GM12878 (cell line): ENCODE data around the gene CTCFL. TPM values are rescaled to one million over a fixed set of nuclear protein-coding genes. Genes with fewer than 3 reads are reported as not detected.

Experiments used
- ATAC-seq: fragments of 200-7000 bp; cut with Tn5 transposase; 3 replicates; pipeline ENCODE4 v1.9.1; 2020; ENCODE audit warnings: mild to moderate bottlenecking, moderate library complexity
- BruUV-seq: library from RNA; stranded (reverse); fragments of 400-500 nt; replicated peaks from 2 replicates; lab custom pipeline; 2021; lab: Mats Ljungman, UMichigan
- CTCF ChIA-PET: fragments of 300-600 bp; sonication (Branson Sonifier 250); formaldehyde crosslinking; extraction: SDS; loops from one replicate; lab custom pipeline; 2021; ENCODE audit warnings: inconsistent platforms; lab: Yijun Ruan, JAX
- POLR2A ChIA-PET: fragments of 350-600 bp; formaldehyde crosslinking; extraction: SDS; loops from one replicate; lab custom pipeline; 2021; ENCODE audit warnings: inconsistent platforms; lab: Charles Lee
- RAD21 ChIA-PET: fragments of 300-600 bp; sonication (Branson Sonifier 250); formaldehyde crosslinking; loops from one replicate; lab custom pipeline; 2023; ENCODE audit warnings: antibody characterized with exemption; ENCODE audit not compliant: unreplicated experiment; lab: Charles Lee
- SMC1A ChIA-PET: fragments of 300-600 bp; sonication (Branson Sonifier 250); formaldehyde crosslinking; loops from one replicate; lab custom pipeline; 2023; ENCODE audit not compliant: unreplicated experiment, uncharacterized antibody; lab: Charles Lee
- DNase-seq: peaks from one replicate; pipeline ENCODE4 v3.0.0-alpha.2; 2011; ENCODE audit warnings: low read depth, low spot score
- FAIRE-seq: peaks from 3 replicates; lab custom pipeline; 2011; peaks lifted over from hg19 to GRCh38; lab: Jason Lieb, UNC
- H2AFZ ChIP-seq: 2 replicates; pipeline ENCODE4 v1.6.0; 2011; ENCODE audit warnings: low read depth, low read length, control low read depth; ENCODE audit not compliant: control insufficient read depth
- H3K27ac ChIP-seq: 2 replicates; pipeline ENCODE4 v1.5.1; 2011; ENCODE audit warnings: control low read depth; ENCODE audit not compliant: control insufficient read depth, insufficient read depth
- H3K27me3 ChIP-seq, 2 experiments: replicated peaks in 1 of 2; 2 replicates each; pipeline versions ENCODE4 v1.6.0 to v1.6.1; 2011; ENCODE audit warnings: low read length in 1 of 2; ENCODE audit not compliant: control insufficient read depth in 2 of 2, insufficient read depth in 2 of 2
- H3K36me3 ChIP-seq, 2 experiments: 2 replicates each; pipeline ENCODE4 v1.5.1; 2011; ENCODE audit warnings: low read length in 1 of 2; ENCODE audit not compliant: control insufficient read depth in 2 of 2, insufficient read depth in 2 of 2
- H3K4me1 ChIP-seq: 2 replicates; pipeline ENCODE4 v1.6.1; 2011; ENCODE audit warnings: mild to moderate bottlenecking, low read length, moderate library complexity, mixed read lengths; ENCODE audit not compliant: control insufficient read depth, insufficient read depth
- H3K4me2 ChIP-seq: 2 replicates; pipeline ENCODE4 v1.6.0; 2011; ENCODE audit warnings: control low read depth; ENCODE audit not compliant: control insufficient read depth, insufficient read depth
- H3K4me3 ChIP-seq: fragments of 200-600 bp; sonication (generic); 2 replicates; pipeline ENCODE4 v1.5.1; 2016
- H3K79me2 ChIP-seq: 2 replicates; pipeline ENCODE4 v1.6.0; 2011; ENCODE audit warnings: low read length; ENCODE audit not compliant: control insufficient read depth, insufficient read depth
- H3K9ac ChIP-seq: 2 replicates; pipeline ENCODE4 v1.8.0; 2011; ENCODE audit warnings: low read length, control low read depth, mixed read lengths; ENCODE audit not compliant: control insufficient read depth, insufficient read depth
- H3K9me3 ChIP-seq: replicated peaks from 3 replicates; pipeline ENCODE4 v1.5.1; 2011; ENCODE audit warnings: mild to moderate bottlenecking, low read length; ENCODE audit not compliant: control insufficient read depth, insufficient read depth
- H4K20me1 ChIP-seq: 2 replicates; pipeline ENCODE4 v1.6.0; 2011; ENCODE audit not compliant: control insufficient read depth, insufficient read depth
- EGR1 ChIP-seq, 2 experiments: IDR thresholded peaks; 1 replicate in 1 of 2; 2 replicates in 1 of 2; pipeline ENCODE4 v1.6.1; 2011 to 2012; ENCODE audit warnings: low read depth in 2 of 2, low read length in 2 of 2, borderline replicate concordance in 1 of 2, mild to moderate bottlenecking in 1 of 2, moderate library complexity in 1 of 2
- EZH2 ChIP-seq: IDR thresholded peaks from 2 replicates; pipeline ENCODE4 v1.6.1; 2012; ENCODE audit warnings: low read depth, mild to moderate bottlenecking, control low read depth, inconsistent platforms, low read length, borderline replicate concordance; ENCODE audit not compliant: control insufficient read depth
- MEF2A ChIP-seq: IDR thresholded peaks from 2 replicates; pipeline ENCODE4 v1.6.1; 2011; ENCODE audit warnings: low read depth, mild to moderate bottlenecking, low read length, moderate library complexity; ENCODE audit not compliant: insufficient read depth
- SREBF1 ChIP-seq: IDR thresholded peaks from 2 replicates; pipeline ENCODE4 v1.6.1; 2012; ENCODE audit warnings: mild to moderate bottlenecking, low read length
- SREBF2 ChIP-seq: IDR thresholded peaks from 2 replicates; pipeline ENCODE4 v1.6.1; 2012; ENCODE audit warnings: mild to moderate bottlenecking, low read length
- TBL1XR1 ChIP-seq: IDR thresholded peaks from 2 replicates; pipeline ENCODE4 v1.6.1; 2012; ENCODE audit warnings: low read depth, low read length, improper control_type of control experiment
- TCF3 ChIP-seq: IDR thresholded peaks from 2 replicates; pipeline ENCODE4 v1.6.1; 2012; ENCODE audit warnings: low read depth, mild to moderate bottlenecking, low read length, borderline replicate concordance; ENCODE audit not compliant: insufficient read depth
- WGBS: methylation state at CpG from one replicate; pipeline ENCODE4 v1.1.6; 2016; ENCODE audit warnings: low lambda C conversion rate; ENCODE audit not compliant: insufficient replicate concordance, insufficient coverage; ENCODE audit errors: missing lambda C conversion rate; 5-methylcytosine and 5-hydroxymethylcytosine counted together
- in situ Hi-C: fragments of 300-500 bp; cut with MboI; formaldehyde crosslinking; loops from 9 replicates; pipeline ENCODE4 v1.14.3; 2018; ENCODE audit warnings: mixed read lengths
- intact Hi-C: fragments of 100-400 bp; cut with micrococcal nuclease; formaldehyde crosslinking; loops from one replicate; pipeline ENCODE4 v1.14.2; 2022; ENCODE audit not compliant: unreplicated experiment
- polyA plus RNA-seq, 11 experiments: library from polyadenylated mRNA; depleted of rRNA in 4 of 11; unstranded in 6 of 11; stranded (reverse) in 5 of 11; fragments of >200 nt; fragmentation: Nextera tagmentation in 4 of 11; fragmentation: Illumina TruSeq in 1 of 11; extraction: Ambion mirVana in 4 of 11; extraction: Trizol in 1 of 11; gene quantifications; 1 replicate in 1 of 11; 2 replicates in 10 of 11; pipeline versions ENCODE4 v1.2.1 to v1.2.3, GENCODE V29; 2011 to 2016; ENCODE audit warnings: inconsistent platforms in 2 of 11, missing spikeins in 2 of 11, low read depth in 1 of 11
- total RNA-seq, 4 experiments: library from RNA; depleted of rRNA in 3 of 4; stranded (reverse); fragments of >200 nt in 3 of 4; fragmentation: Illumina TruSeq in 1 of 4; extraction: Trizol in 1 of 4; gene quantifications; 2 replicates each; pipeline versions ENCODE4 v1.2.1 to v1.2.3, GENCODE V29; 2013 to 2021
- TF ChIP-seq, protein P1 (sequence below): fragments of 450-650 bp; IDR thresholded peaks from 2 replicates; pipeline ENCODE4 v1.6.1; 2014; ENCODE audit warnings: mild to moderate bottlenecking

The CTCFL gene
- total and polyA plus RNA-seq, 10 of the 15 experiments (the other 5 are each of a cell fraction or from before 2014, with no cell fraction given) = 0.06 to 0.20 (median 0.11) TPM; not detected in 4

DNA sequence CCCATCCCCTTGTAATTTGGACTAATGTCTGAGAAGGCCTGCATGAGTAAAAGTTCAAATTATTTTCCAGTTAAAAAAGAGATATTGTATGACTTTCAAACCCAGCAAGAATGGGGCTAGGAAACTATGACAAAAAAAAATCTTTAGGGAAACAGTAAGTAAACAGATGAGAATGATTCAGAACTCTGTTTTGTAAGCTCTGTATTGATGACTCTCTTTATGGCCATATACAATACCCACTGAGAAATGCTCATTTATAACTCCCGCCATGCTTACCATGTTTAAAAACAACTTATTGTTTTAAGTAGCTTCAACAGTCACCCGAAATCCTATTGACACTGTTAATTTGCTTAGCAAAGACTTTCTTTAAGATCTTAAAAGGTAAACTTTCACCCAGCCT lies 18.8 kb upstream of the CTCFL start:
- Histone ChIP-seq H3K9me3 (no peaks in the 10 kb centered on the region), H3K4me2 (no peak overlapping the region), H4K20me1 (no peaks in the 10 kb centered on the region), H3K27me3 (peaks cover under 1 to 4% of the 10 kb centered on the region in 2 experiments), H3K9ac (no peak overlapping the region), H2AFZ (no peak overlapping the region), H3K27ac (no peak overlapping the region), H3K4me1 (no peaks in the 10 kb centered on the region), H3K4me3 (no peak overlapping the region), H3K36me3 (no peaks in the 10 kb centered on the region), H3K79me2 (no peaks in the 10 kb centered on the region)
- TF ChIP-seq EGR1 (IDR thresholded peaks at IDR 0.05; ENCODE audit: borderline replicate concordance in 1 of 2, low read depth in 2 of 2, low read length in 2 of 2) (no peak), SREBF1 (no peak), SREBF2 (no peak), EZH2 (no peak), MEF2A (no peak), TCF3 (no peak), TBL1XR1 (no peak)
- TF ChIP-seq, protein P1, sequence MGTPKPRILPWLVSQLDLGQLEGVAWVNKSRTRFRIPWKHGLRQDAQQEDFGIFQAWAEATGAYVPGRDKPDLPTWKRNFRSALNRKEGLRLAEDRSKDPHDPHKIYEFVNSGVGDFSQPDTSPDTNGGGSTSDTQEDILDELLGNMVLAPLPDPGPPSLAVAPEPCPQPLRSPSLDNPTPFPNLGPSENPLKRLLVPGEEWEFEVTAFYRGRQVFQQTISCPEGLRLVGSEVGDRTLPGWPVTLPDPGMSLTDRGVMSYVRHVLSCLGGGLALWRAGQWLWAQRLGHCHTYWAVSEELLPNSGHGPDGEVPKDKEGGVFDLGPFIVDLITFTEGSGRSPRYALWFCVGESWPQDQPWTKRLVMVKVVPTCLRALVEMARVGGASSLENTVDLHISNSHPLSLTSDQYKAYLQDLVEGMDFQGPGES = no peak
- ATAC-seq (no peak), FAIRE-seq (no peak), DNase-seq (no peak)
- in situ Hi-C loops (no loop called here), intact Hi-C loops (no loop called here)
- WGBS = 10% methylated on average over 2 of the region's 2 CpGs
- CTCF ChIA-PET = interaction anchor here (1.0 kb wide), 1 partner anchor 13 kb away, joined by 3 read pairs; no protein-coding TSS in a partner anchor
- SMC1A ChIA-PET = no interaction called here
- POLR2A ChIA-PET = no interaction called here
- RAD21 ChIA-PET = no interaction called here
- BruUV-seq = no TSS peak
